ENCODE data around the gene ZNF292.

- TF ChIP-seq GATA1 (IDR thresholded peaks at IDR 0.05; ENCODE audit: low read depth, low read length) (no peak), POLR2A (IDR thresholded peaks at IDR 0.05; ENCODE audit: low read length) (no peak)
These were observed 18.4 kb upstream of the ZNF292 start for GRCh38 chr6:87136963-87137362.

Data from erythroblast (primary cell).